Omental fat pad (tissue), 4 donors: ENCODE results near the gene CD9. TPM values are rescaled to one million over a fixed set of nuclear protein-coding genes. Genes with fewer than 3 reads are reported as not detected.

Source experiments
- ATAC-seq: fragments of 150-250 bp; one replicate; pipeline ENCODE4 v1.9.1; 2016; ENCODE audit warnings: mild to moderate bottlenecking, moderate library complexity; ENCODE audit not compliant: low FRiP score
- DNase-seq: peaks from one replicate; pipeline ENCODE4 v3.0.0-alpha.2; 2019; ENCODE audit warnings: low spot score
- total RNA-seq, 4 donors: library from RNA; depleted of rRNA; stranded (reverse); fragments of >200 nt; gene quantifications; one replicate each; pipeline ENCODE4 v1.1.0, GENCODE V29; 2016
- TF ChIP-seq, protein P1 (sequence below), 3 donors: fragments of 450-650 bp; IDR thresholded peaks; one replicate each; pipeline ENCODE4 v1.5.1; 2016 to 2017; ENCODE audit warnings: antibody characterized with exemption in 3 of 3, mild to moderate bottlenecking in 3 of 3, moderate library complexity in 2 of 3

CD9 gene
- total RNA-seq, 4 donors from 2014 or later, result 68.3 to 181 (median 119) TPM

DNA sequence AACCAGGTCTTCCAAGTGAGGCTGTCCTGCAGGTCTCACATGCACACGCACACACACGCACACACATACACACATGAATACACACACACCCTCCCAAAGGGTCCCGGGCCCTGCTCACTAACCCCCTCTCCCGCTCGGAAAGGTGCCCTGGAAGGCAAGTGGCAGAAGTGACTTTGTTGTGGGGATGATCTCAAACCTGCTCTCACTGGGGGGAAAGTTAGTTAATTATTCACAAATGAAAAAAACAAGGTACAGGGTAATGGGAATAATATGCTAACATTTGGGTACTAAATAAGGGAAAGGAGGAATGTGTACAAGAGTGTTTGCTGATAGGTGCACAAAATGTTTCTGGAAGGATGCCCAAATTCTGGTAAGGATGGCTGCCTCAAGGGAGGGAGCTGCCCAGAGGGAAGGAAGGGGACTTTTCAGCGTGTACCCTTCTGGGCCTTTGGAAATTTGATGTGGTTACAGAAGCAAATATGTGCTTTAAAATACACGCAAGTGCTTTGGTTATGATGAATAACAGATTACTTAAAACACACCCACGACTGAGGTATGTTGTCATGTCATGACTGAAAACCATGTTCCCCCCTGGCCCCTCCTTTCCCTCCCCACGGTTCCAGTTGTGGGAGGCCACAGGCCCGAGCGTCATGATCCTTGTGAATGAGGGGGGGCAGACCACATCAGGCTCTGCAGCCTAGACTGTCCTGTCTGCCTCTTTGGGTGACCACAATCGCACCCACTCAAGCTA is 66.9 kb downstream of the CD9 start:
- no peak for DNase-seq

DNA sequence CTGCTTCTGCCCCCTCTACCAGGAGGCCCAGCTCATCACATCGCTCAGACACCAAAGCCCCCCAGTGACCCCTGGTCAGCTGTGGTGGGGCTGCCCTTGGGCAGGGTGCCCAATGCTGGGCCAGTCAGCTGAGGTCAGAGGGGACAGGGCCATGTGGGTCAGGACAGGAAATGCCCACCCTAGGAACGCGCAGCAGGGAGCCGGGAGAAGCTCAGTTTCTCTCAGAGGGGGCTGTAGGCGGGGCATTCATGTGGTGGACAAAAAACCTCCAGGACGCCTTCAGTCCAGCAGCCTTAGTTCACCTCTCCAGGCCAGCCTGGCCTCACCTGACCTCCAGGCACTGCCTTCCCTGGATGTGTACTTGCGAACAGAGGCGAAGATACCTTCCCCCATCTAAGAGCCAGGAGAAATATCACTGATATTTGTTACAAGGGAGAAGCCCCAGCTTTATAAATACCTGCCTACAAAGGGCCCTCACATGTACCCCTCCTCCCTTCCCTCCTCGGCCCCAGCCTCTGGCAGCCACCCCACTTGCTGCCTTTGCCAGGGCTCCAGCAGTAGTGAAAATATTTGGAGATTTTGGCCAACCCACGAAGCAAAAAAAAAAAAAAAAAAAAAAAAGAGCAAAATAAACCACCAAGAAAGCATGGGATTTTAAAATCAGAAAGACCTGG is 68.4 kb downstream of the CD9 start:
- no peak for ATAC-seq
- TF ChIP-seq, protein P1, sequence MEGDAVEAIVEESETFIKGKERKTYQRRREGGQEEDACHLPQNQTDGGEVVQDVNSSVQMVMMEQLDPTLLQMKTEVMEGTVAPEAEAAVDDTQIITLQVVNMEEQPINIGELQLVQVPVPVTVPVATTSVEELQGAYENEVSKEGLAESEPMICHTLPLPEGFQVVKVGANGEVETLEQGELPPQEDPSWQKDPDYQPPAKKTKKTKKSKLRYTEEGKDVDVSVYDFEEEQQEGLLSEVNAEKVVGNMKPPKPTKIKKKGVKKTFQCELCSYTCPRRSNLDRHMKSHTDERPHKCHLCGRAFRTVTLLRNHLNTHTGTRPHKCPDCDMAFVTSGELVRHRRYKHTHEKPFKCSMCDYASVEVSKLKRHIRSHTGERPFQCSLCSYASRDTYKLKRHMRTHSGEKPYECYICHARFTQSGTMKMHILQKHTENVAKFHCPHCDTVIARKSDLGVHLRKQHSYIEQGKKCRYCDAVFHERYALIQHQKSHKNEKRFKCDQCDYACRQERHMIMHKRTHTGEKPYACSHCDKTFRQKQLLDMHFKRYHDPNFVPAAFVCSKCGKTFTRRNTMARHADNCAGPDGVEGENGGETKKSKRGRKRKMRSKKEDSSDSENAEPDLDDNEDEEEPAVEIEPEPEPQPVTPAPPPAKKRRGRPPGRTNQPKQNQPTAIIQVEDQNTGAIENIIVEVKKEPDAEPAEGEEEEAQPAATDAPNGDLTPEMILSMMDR (IDR thresholded peaks at IDR 0.05), result no peak
- DNase-seq, result no peak

More for the DNA sequence above, 66.9 kb downstream of the CD9 start:
- peak; percentile 77 for ATAC-seq
- TF ChIP-seq, protein P1 (IDR thresholded peaks at IDR 0.05), result no peak

DNA sequence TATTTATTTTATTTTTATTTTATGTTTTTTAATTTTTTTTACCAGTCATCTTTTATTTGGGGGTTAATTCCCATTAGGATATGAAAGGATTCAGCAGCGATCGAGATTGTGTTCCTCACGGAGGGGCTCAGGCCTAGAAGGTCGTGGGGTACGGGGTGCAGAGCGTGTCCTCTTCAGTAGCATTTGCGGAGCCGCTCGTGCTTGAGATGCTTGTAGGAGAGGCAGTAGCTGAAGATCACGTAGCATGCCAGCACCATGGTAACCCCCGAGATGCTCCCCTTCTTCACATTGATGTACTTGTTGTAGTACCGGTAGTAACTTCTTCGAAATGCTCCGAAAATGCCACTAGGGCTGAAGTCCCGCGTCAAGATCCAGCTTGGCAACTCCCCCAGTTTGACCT is 69.8 kb downstream of the CD9 start:
- TF ChIP-seq, protein P1 (IDR thresholded peaks at IDR 0.05), result no peak
- no peak for DNase-seq
- no peak for ATAC-seq

DNA sequence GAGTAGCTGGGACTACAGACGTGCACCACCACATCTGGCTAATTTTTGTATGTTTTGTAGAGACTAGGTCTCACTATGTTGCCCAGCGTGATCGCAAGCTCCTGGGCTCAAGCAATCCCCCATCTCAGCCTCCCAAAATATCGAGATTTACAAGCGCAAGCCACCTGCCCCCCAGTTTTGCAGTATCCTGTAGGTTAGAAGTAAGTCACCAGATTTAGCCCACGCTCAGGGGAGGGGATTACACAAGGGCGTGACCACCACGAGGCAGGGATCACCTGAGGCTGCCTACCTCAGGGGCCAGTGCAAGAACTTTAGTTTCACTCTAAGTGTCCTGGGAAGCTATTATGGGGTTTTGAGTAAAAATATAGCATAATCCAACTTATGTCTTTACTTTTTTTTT is 71.1 kb downstream of the CD9 start:
- no peak for DNase-seq
- TF ChIP-seq, protein P1 (IDR thresholded peaks at IDR 0.05), result no peak
- ATAC-seq, result no peak

DNA sequence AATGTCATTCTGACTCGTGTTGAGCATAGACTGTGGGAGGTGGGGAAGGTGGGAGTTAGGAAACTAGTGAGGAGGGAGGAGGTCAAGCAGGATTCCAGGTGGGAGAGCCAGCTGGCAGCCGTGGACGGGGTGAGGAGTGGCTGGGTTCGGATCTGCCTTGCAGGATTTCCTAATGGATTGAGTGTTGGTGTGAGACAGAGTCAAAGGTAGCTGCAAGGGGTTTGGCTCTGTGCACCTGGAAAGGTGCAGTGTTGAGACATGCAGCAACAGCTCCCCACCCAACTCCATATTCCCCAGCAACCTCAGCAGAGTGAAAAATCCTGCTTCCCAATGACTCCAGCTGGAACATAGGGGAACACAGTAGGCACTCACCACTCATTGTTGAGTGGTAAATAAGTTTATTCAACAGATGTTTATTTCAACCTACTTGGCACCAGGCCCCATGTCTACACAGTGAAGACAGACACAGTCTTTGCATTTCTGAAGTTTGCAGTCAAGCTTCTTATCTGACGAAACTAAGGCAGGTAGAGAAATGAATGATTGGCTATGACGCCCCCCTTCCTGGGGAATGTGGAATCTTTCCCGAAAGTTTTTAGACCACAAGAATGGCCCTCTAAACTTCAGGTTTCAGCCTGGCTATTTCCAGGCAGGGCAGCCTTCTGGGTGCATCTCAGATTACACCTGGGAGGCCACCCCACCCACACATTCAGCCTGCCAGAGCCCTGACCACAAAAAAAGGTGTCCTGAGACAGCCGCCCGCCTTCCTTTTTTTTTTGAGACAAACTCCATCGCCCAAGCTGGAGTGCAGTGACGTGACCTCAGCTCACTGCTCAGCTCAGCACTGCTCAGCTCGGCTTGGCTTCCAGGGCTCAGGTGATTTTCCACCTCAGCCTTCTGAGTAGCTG is 72.4 kb downstream of the CD9 start:
- peak; percentile 50 for ATAC-seq
- TF ChIP-seq, protein P1 (IDR thresholded peaks at IDR 0.05), result no peak
- DNase-seq, result no peak

DNA sequence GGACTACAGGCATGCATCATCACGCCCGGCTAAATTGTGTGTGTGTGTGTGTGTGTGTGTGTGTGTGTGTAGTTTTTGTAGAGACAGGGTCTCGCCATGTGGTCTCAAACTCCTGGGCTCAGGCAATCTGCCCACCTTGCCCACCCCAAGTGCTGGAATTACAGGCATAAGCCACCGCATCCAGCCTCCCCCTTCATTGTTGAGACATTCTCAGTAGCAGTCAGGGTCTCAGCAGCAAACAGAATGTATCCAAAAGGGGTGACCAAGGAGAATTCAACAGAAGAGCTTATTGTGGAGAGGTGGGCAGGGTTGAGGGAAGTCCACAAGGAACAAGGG is 73.0 kb downstream of the CD9 start:
- DNase-seq, result no peak

More for the DNA sequence above, 73.0 kb downstream of the CD9 start:
- TF ChIP-seq, protein P1 (IDR thresholded peaks at IDR 0.05), result no peak
- ATAC-seq, result no peak
